Right lung (tissue), 5 donors: ENCODE results near the gene SERPINB2. TPM values are rescaled to one million over a fixed set of nuclear protein-coding genes. Genes with fewer than 3 reads are reported as not detected.
A peak's percentile ranks its signal among the peaks of the same experiment; 100 is the strongest.
"Not testable (repeated sequence)": the region's sequence is repeated elsewhere in the genome, so short reads cannot be mapped to it uniquely, and the experiment has no call there.

Experiments
- DNase-seq, 2 donors: peaks; one replicate each; pipeline ENCODE4 v3.0.0-alpha.2; 2013
- polyA plus RNA-seq, 5 donors: library from polyadenylated mRNA; unstranded; fragments of 120-200 nt; gene quantifications; one replicate each; pipeline versions ENCODE4 v1.2.1 to v1.2.3, GENCODE V29; 2013; ENCODE audit warnings: inconsistent platforms in 1 of 5, low replicate concordance in 1 of 5; ENCODE audit not compliant: insufficient read length in 5 of 5, insufficient read depth in 1 of 5

The SERPINB2 gene
- polyA plus RNA-seq, 5 donors: 0.10 to 0.27 (median 0.14) TPM

- no peak for DNase-seq
Observed at GRCh38 chr18:63888470-63889190, 1.1 kb downstream of the SERPINB2 start.

DNA sequence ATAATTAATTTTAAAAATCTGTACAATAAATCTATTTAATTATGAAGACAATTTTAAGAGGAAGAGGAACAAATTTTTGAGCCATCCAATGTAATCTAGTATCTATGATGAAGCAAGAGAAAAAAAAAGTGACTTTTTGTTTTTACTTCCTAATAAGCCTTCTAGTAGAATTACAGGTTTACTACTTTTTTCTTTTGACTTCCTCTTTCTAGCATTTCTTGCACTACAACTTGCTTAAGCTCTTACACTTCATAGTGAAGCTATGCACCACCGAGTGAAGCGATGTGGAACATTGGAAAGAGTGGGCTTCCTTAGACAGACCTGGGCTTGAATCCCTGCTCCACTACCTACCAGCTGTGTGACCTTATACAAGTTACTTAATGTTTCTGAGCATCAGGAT, 2.1 kb downstream of the SERPINB2 start:
- no peak for DNase-seq

DNA sequence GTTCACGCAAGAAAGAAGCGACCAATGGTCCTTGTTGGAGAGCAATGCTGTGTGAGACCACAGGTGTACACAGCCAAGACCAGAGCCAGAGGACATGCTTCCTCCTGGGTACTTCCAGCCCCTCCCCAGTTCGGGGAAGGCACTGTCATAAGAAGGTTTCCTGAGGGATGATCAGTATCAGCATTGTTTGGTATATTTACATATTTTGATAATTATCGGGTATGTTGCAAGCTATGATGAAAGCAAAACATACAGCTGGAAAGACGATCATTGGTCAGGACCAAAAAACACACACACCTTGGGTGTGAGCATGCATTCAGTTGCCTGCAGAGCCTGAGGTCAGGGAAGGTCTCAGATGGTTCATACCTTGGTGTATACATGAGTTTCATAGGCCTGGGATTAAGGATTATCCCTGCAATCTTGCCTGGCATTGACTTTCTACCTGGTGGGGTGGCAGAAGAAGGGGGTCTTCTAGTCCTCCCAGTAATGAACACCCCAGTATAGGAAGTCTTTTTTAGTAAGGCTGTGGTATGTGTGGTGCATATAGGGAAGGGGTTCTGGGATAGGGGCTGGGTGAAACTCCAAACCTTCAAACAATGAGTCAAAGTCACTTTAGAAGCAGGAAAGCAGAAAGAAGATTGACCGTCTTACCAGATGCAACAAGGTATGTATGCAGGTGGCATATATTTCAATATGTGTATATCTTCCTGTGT, 2.9 kb downstream of the SERPINB2 start:
- no peak for DNase-seq

- DNase-seq: no peak
Observed at GRCh38 chr18:63890950-63891304, 3.4 kb downstream of the SERPINB2 start.

- DNase-seq: no peak
Observed at GRCh38 chr18:63892566-63892965, 5.1 kb downstream of the SERPINB2 start.

- DNase-seq: no peak
Observed at GRCh38 chr18:63894106-63894772, 6.7 kb downstream of the SERPINB2 start.

DNA sequence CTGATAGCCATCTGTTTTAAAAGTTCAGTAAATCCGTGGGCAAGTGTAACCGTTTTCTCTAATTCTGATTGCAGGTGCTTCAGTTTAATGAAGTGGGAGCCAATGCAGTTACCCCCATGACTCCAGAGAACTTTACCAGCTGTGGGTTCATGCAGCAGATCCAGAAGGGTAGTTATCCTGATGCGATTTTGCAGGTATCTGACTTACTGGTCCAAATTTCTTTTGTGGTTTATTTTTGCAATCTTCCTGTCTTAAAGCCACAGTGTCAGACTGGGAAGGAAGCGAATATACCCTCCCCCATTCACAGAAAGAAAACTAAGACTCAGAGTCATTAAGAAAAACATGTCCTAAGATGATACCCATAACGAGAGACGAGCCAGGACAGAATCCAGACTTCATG, 7.7 kb downstream of the SERPINB2 start:
- DNase-seq: no peak

DNA sequence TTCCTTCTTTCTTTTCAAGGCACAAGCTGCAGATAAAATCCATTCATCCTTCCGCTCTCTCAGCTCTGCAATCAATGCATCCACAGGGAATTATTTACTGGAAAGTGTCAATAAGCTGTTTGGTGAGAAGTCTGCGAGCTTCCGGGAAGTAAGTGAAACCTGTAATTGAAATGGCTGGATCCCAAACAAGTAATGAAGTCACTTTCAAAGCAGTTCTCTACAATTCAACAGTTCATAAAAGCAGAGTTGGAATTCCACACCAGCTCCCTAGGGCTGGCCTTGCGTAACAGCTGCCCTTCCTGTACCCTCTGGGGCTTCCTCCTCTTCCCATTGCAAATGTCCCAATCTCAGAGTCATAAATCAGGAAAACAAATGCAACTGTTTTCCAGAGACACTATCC, 9.6 kb downstream of the SERPINB2 start:
- DNase-seq: no peak

DNA sequence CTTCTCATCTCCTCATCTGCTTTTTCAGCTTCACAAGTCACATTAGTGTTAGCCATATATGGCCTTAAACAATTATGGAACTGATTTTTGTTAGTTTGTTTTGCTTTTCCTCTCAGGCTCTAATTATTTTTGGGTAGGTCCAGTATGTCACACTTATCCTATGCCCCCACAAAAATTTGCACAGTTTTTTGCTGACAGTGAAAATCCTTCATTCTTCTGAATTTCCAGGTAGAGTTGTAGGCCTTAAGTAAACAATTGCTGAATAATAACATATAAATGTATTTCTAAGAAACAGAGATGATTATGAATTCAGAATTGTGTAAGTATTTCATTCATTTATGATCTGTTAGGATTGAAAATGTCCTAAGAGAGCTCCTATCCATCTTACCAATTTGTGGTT, 11.7 kb downstream of the SERPINB2 start:
- no peak for DNase-seq

GRCh38 chr18:63903851-63904570, 16.5 kb downstream of the SERPINB2 start:
- DNase-seq: no peak

DNA sequence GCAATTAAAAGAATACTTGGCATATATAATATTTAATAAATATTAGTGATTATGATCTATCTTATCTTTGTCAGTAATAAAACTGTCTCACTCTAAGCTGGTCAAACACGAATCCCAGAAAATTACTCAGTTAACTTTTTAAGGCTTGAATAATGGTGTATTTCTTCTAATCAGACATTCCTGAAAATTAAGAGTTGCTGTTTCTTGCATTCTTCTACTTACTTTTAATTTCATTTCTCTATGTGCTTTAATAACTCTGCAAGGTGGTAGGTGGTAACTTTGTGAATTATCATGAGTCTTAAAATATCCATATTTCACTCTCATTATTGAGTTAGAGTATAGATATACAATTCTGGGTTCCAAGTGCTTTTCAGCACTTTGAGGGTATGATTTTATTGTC, 17.2 kb downstream of the SERPINB2 start:
- DNase-seq: no peak

- DNase-seq: no peak
Observed at GRCh38 chr18:63905361-63905760, 17.9 kb downstream of the SERPINB2 start.

DNA sequence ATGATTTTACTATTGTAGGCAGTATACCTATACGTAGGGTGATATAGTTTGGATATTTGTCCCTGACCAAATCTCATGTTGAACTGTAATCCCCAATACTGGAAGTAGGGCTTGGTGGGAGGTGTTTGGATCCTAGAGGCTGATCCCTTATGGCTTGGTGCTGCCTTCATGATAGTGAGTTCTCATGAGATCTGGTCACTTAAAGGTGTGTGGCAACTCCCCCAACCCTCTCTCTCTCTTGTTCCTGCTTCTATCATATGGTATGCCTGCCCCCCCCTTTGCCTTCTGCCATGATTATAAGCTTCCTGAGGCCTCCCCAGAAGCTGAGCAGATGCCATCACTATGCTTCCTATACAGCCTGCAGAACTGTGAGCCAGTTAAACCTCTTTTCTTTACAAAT, 18.6 kb downstream of the SERPINB2 start:
- DNase-seq: no peak

GRCh38 chr18:63907664-63908063, 20.2 kb downstream of the SERPINB2 start, which contains the start of gene SERPINB10:
SERPINB10 (plus strand) TSS chr18:63907958; CDS start chr18:63915511, 7,553 bp downstream.
- DNase-seq: no peak

GRCh38 chr18:63908858-63909257, 21.4 kb downstream of the SERPINB2 start:
- no peak for DNase-seq

DNA sequence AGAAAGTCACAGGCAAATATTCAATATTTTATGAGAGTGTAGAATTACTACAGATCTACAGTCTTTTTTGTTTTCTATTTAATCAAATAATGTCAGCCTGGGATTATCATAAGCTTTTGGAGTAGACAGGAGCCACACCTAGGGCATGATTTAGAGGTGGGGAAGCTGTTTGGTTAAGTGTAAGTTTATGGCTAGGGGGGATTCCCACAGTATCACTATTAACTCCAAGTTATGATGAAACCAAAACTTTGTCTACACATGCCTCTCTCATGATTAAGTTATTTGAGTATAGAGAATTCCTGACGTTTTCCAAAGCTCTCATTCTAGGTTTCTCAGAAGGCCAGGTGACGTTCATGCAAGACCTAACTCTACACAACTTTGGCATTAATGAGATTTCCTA, 22.4 kb downstream of the SERPINB2 start:
- no peak for DNase-seq

GRCh38 chr18:63917817-63918216, 30.3 kb downstream of the SERPINB2 start:
- peak in 1 of 2 donors; percentile 4 for DNase-seq

GRCh38 chr18:63922049-63922448, 34.5 kb downstream of the SERPINB2 start:
- DNase-seq: no peak

- no peak for DNase-seq
Observed at GRCh38 chr18:63924551-63924950, 37.0 kb downstream of the SERPINB2 start.

DNA sequence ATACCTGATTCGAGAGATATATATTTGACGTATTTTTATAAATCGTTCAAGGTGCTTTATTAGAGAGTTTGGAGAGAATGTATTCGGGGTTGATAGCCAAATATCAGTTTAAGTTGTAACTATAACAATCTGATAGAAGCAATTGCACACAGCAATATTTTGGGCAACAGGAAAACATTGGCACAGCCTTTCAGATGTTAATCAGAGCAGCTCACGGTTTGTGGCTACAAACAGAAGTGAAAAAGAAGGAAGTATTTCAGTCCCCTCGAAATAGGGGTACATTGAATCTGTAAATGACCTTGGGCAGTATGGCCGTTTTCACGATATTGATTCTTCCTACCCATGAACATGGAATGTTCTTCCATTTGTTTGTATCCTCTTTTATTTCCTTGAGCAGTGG, 40.8 kb downstream of the SERPINB2 start:
- no peak for DNase-seq

DNA sequence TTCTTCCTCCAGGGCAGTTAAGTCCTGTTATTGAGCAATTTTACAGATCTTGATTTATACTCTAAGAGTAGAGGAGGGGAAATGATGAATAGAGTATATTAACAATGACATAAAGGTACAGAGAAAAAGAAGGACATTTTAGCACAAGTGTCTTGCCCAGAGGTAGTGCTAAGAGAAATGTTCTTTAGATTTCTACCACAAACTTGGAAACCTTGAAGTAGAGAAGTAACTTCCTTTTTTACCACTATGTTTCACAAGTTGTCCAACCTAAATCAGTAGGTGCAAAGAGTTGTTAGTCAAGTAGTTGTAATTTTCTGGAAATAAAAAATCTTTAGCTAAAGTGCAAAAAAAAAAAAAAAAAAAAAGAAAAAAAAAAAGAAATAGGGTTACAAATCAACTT, 41.9 kb downstream of the SERPINB2 start:
- DNase-seq: not testable (repeated sequence)

GRCh38 chr18:63930773-63931354, 43.4 kb downstream of the SERPINB2 start:
- no peak for DNase-seq
